ENCODE measurements around the gene SNPH. TPM values are rescaled to one million over a fixed set of nuclear protein-coding genes. Genes with fewer than 3 reads are reported as not detected.
A peak's percentile ranks its signal among the peaks of the same experiment; 100 is the strongest.
"Not testable (repeated sequence)": the region's sequence is repeated elsewhere in the genome, so short reads cannot be mapped to it uniquely, and the experiment has no call there.

Gene SNPH, protein sequence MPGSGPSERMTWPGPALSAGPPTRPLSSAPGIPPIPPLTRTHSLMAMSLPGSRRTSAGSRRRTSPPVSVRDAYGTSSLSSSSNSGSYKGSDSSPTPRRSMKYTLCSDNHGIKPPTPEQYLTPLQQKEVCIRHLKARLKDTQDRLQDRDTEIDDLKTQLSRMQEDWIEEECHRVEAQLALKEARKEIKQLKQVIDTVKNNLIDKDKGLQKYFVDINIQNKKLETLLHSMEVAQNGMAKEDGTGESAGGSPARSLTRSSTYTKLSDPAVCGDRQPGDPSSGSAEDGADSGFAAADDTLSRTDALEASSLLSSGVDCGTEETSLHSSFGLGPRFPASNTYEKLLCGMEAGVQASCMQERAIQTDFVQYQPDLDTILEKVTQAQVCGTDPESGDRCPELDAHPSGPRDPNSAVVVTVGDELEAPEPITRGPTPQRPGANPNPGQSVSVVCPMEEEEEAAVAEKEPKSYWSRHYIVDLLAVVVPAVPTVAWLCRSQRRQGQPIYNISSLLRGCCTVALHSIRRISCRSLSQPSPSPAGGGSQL
- 1 to 10 TPM; 1.1 to 2.7 (median 2.2) TPM for total RNA-seq
- 1 to 10 TPM; 3.6 to 4.3 TPM for polyA plus RNA-seq

- ATAC-seq = peak; percentile 92 to 94 (median 94)
- no peaks in the 10 kb centered on the region for H3K36me3 ChIP-seq
- no peak for TF ChIP-seq CTCF (IDR thresholded peaks at IDR 0.05)
- no peaks in the 10 kb centered on the region for H3K27me3 ChIP-seq
- DNase-seq = peak; percentile 41 to 83 (median 69)
- no peaks in the 10 kb centered on the region for H3K9me3 ChIP-seq
- peaks cover 0 to 4% (median 0%) of the 10 kb centered on the region in 3 donors for H3K4me1 ChIP-seq
- no peak for FAIRE-seq
- intact Hi-C loops (cut with DNase I) = no loop called here
- WGBS, 2 donors = 1% methylated on average over 40 to 61 of the region's 61 CpGs
- H3K27ac ChIP-seq = peak within 1 kb of the TSS in 1 of 4 donors; percentile 8
- peak within 1 kb of the TSS; percentile 72 to 90 (median 81) for H3K4me3 ChIP-seq
Measured at GRCh38 chr20:1266167-1266973, at the start of gene SNPH. TSS of gene SNPH (plus strand) at chr20:1266294. CDS start at chr20:1296240, 29,946 bp downstream.

DNA sequence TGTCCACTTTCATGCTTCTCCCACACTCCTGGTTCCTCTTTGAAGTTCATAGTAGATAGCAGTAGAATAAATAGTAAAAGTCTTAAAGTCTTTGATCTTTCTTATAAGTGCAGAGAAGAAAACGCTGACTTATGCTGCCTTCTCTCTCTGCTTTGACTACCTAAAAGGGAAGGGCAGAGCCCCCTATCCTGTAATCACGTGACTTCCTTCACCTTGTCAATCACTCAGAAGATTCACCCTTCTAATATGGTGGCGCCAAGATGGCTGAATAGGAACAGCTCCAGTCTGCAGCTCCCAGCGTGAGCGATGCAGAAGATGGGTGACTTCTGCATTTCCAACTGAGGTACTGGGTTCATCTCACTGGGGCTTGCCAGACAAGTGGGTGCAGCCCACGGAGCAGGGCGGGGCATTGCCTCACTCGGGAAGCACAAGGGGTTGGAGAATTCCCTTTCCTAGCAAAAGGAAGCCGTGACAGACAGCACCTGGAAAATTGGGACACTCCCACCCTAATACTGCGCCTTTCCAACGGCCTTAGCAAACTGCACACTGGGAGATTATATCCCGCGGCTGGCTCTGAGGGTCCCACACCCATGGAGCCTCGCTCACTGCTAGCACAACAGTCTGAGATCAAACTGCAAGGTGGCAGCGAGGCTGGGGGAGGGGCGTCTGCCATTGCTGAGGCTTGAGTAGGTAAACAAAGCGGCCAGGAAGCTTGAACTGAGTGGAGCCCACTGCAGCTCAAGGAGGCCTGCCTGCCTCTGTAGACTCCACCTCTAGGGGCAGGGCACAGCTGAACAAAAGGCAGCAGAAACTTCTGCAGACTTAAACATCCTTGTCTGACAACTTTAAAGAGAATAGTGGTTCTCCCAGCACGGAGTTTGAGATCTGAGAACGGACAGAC lies 49.3 kb upstream of the SNPH start:
- ATAC-seq; H3K27me3 ChIP-seq; H3K36me3 ChIP-seq; H3K4me1 ChIP-seq; FAIRE-seq; H3K4me3 ChIP-seq; intact Hi-C loops (cut with DNase I); H3K27ac ChIP-seq; H3K9me3 ChIP-seq; DNase-seq: not testable (repeated sequence)
- 51 to 59% methylated on average over 19 of the region's 19 CpGs for WGBS, 2 donors

GRCh38 chr20:1222750-1223149 lies 43.3 kb upstream of the SNPH start:
- H3K4me1 ChIP-seq; H3K36me3 ChIP-seq; H3K27me3 ChIP-seq; H3K27ac ChIP-seq; intact Hi-C loops (cut with DNase I); DNase-seq; H3K4me3 ChIP-seq; FAIRE-seq; H3K9me3 ChIP-seq; ATAC-seq: not testable (repeated sequence)
- 89% methylated on average over 4 of the region's 4 CpGs for WGBS, 2 donors

GRCh38 chr20:1224205-1224890 lies 41.7 kb upstream of the SNPH start:
- H3K27me3 ChIP-seq = peaks cover 0 to 22% (median 3%) of the 10 kb centered on the region in 4 donors
- FAIRE-seq (no peak), DNase-seq (peak in 1 of 6 donors; percentile 38), ATAC-seq (no peak)
- H3K9me3 ChIP-seq = no peaks in the 10 kb centered on the region
- intact Hi-C loops (cut with DNase I) = no loop called here
- peaks cover 0 to 9% (median 0%) of the 10 kb centered on the region in 3 donors for H3K4me1 ChIP-seq
- H3K4me3 ChIP-seq = no peak overlapping the region
- H3K36me3 ChIP-seq = no peaks in the 10 kb centered on the region
- 78 to 82% methylated on average over 20 of the region's 20 CpGs for WGBS, 2 donors
- no peak for TF ChIP-seq CTCF (IDR thresholded peaks at IDR 0.05)
- H3K27ac ChIP-seq = no peak overlapping the region

GRCh38 chr20:1225263-1225782 lies 40.8 kb upstream of the SNPH start:
- peaks cover 0 to 9% (median 0%) of the 10 kb centered on the region in 3 donors for H3K4me1 ChIP-seq
- no peak for TF ChIP-seq CTCF (IDR thresholded peaks at IDR 0.05)
- 1 to 3% methylated on average over 10 to 30 of the region's 30 CpGs for WGBS, 2 donors
- no peak overlapping the region for H3K27ac ChIP-seq
- peaks cover 0 to 26% (median 3%) of the 10 kb centered on the region in 4 donors for H3K27me3 ChIP-seq
- H3K4me3 ChIP-seq = peak overlapping the region in 2 of 4 donors; percentile 26 to 39
- ATAC-seq (peak in 3 of 4 donors; percentile 30 to 64 (median 63)), DNase-seq (peak in 1 of 6 donors; percentile 74), FAIRE-seq (no peak)
- H3K9me3 ChIP-seq = no peaks in the 10 kb centered on the region
- H3K36me3 ChIP-seq = no peaks in the 10 kb centered on the region
- intact Hi-C loops (cut with DNase I) = no loop called here
